Calu3 (cell line): ENCODE results near the gene PDE7B. TPM values are rescaled to one million over a fixed set of nuclear protein-coding genes. Genes with fewer than 3 reads are reported as not detected.

ENCODE experiments used
- BruUV-seq: library from RNA; stranded (reverse); fragments of 400-500 nt; replicated peaks from 2 replicates; lab custom pipeline; 2021; lab: Mats Ljungman, UMichigan
- CTCF ChIA-PET: fragments of 300-600 bp; sonication (Branson Sonifier 250); formaldehyde crosslinking; loops from one replicate; lab custom pipeline; 2022; ENCODE audit warnings: antibody characterized with exemption; lab: Charles Lee
- DNase-seq: peaks from one replicate; pipeline ENCODE4 v3.0.0; 2022
- H3K27ac Mint-ChIP-seq: one replicate; pipeline ENCODE4 v1.8.0; 2022; ENCODE audit warnings: mixed read lengths; ENCODE audit not compliant: unreplicated experiment
- H3K27me3 Mint-ChIP-seq: one replicate; pipeline ENCODE4 v1.8.0; 2022; ENCODE audit warnings: mixed read lengths; ENCODE audit not compliant: unreplicated experiment
- H3K36me3 Mint-ChIP-seq: one replicate; pipeline ENCODE4 v1.8.0; 2022; ENCODE audit warnings: mild to moderate bottlenecking, moderate library complexity, mixed read lengths; ENCODE audit not compliant: insufficient read depth, unreplicated experiment
- H3K4me1 Mint-ChIP-seq: one replicate; pipeline ENCODE4 v1.8.0; 2022; ENCODE audit warnings: mild to moderate bottlenecking, low read depth, mixed read lengths; ENCODE audit not compliant: unreplicated experiment
- H3K4me3 Mint-ChIP-seq: one replicate; pipeline ENCODE4 v1.8.0; 2022; ENCODE audit warnings: mild to moderate bottlenecking, low read depth, moderate library complexity, mixed read lengths; ENCODE audit not compliant: unreplicated experiment
- H3K9me3 Mint-ChIP-seq: one replicate; pipeline ENCODE4 v1.8.0; 2022; ENCODE audit warnings: low read depth, mixed read lengths; ENCODE audit not compliant: unreplicated experiment
- CTCF ChIP-seq: fragments of 200-600 bp; IDR thresholded peaks from one replicate; pipeline ENCODE4 v1.8.0; 2022; ENCODE audit warnings: antibody characterized with exemption; ENCODE audit not compliant: unreplicated experiment
- intact Hi-C: fragments of 100-400 bp; cut with micrococcal nuclease; formaldehyde crosslinking; loops from one replicate; pipeline ENCODE4 v1.10.0; 2022; ENCODE audit not compliant: unreplicated experiment
- total RNA-seq: library from RNA; stranded (reverse); gene quantifications from 2 replicates; pipeline ENCODE4 v1.2.3, GENCODE V29; 2022

Gene PDE7B
- total RNA-seq, 1 experiment from 2014 or later = 0.09 TPM

GRCh38 chr6:135811644-135812526 is 39.6 kb upstream of the PDE7B start:
- no TSS peak for BruUV-seq
- intact Hi-C loops = no loop called here
- Mint-ChIP-seq H3K4me1 (peaks cover 7% of the 10 kb centered on the region), H3K27ac (no peak overlapping the region), H3K9me3 (no peaks in the 10 kb centered on the region), H3K4me3 (no peak overlapping the region), H3K27me3 (no peaks in the 10 kb centered on the region), H3K36me3 (no peaks in the 10 kb centered on the region)
- DNase-seq = no peak
- TF ChIP-seq CTCF = no peak
- CTCF ChIA-PET = no interaction called here

GRCh38 chr6:135813401-135813800 is 38.1 kb upstream of the PDE7B start:
- Mint-ChIP-seq H3K36me3 (no peaks in the 10 kb centered on the region), H3K27ac (no peak overlapping the region)

GRCh38 chr6:135814043-135814442 is 37.5 kb upstream of the PDE7B start:
- CTCF ChIA-PET = no interaction called here
- H3K27ac Mint-ChIP-seq = no peak overlapping the region
- intact Hi-C loops = no loop called here
- H3K4me1 Mint-ChIP-seq = peaks cover 7% of the 10 kb centered on the region
- no peaks in the 10 kb centered on the region for H3K27me3 Mint-ChIP-seq
- no TSS peak for BruUV-seq
- H3K9me3 Mint-ChIP-seq = no peaks in the 10 kb centered on the region
- no peak overlapping the region for H3K4me3 Mint-ChIP-seq
- no peaks in the 10 kb centered on the region for H3K36me3 Mint-ChIP-seq
- DNase-seq = no peak
- no peak for TF ChIP-seq CTCF

More at GRCh38 chr6:135813401-135813800, 38.1 kb upstream of the PDE7B start:
- Mint-ChIP-seq H3K4me1 (peaks cover 7% of the 10 kb centered on the region), H3K27me3 (no peaks in the 10 kb centered on the region), H3K4me3 (no peak overlapping the region), H3K9me3 (no peaks in the 10 kb centered on the region)
- no peak for DNase-seq
- TF ChIP-seq CTCF = no peak
- BruUV-seq = no TSS peak
- intact Hi-C loops = no loop called here
- CTCF ChIA-PET = no interaction called here

GRCh38 chr6:135815216-135815615 is 36.3 kb upstream of the PDE7B start:
- DNase-seq = no peak
- no peak for TF ChIP-seq CTCF
- CTCF ChIA-PET = no interaction called here
- BruUV-seq = no TSS peak
- peaks cover 7% of the 10 kb centered on the region for H3K4me1 Mint-ChIP-seq
- no peaks in the 10 kb centered on the region for H3K36me3 Mint-ChIP-seq
- H3K4me3 Mint-ChIP-seq = no peak overlapping the region
- intact Hi-C loops = no loop called here
- no peaks in the 10 kb centered on the region for H3K27me3 Mint-ChIP-seq
- no peak overlapping the region for H3K27ac Mint-ChIP-seq
- H3K9me3 Mint-ChIP-seq = no peaks in the 10 kb centered on the region
